Fibroblast of peridontal ligament (primary cell): Measurements from ENCODE around the gene AFF2.

Source experiments
- DNase-seq: peaks from one replicate; pipeline ENCODE4 v3.0.0-alpha.2; 2010; ENCODE audit errors: extremely low read depth

The AFF2 gene

GRCh38 chrX:148582353-148582752 lies 81.9 kb downstream of the AFF2 start:
- no peak for DNase-seq

- peak; percentile 34 for DNase-seq
These were observed 88.4 kb downstream of the AFF2 start for GRCh38 chrX:148588649-148589310.

DNA sequence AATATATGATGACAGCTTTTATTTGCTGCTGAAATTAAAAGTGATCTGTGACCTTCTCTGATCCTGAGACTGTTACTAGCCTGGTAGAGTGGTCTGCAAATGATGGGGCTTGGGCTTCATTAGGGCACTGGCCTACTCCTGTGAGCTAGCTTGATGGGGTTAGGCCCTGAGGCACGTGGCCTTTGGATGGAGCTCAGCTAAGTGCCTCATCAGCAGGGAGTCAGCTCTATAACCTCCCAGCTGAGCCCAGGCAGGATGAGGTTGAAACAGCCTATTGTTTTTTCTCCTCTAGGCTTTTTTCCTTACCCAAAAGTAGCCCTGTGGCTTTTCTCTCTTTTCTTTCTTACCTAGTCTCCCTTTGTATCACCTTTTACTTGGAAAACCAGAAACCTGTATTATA lies 92.2 kb downstream of the AFF2 start:
- no peak for DNase-seq

DNA sequence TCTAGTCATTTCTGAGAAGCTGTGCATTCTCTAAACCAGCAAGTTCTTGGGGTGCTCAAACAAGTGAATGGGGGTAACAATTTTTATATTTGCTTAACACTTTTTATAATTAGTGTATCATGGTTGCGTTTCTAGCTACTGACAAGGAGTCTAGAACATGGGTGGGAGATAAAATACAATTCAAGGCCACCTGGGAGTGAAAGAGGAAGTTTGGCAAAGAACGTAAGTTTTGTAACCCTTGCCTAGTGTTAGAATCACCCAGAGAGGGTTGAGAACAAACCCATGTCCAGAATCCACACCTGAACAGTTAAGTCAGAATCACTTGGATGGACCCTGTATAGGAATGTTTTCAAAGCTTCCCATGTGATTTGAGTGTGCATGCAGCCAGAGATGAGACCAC lies 92.7 kb downstream of the AFF2 start:
- DNase-seq, result no peak

DNA sequence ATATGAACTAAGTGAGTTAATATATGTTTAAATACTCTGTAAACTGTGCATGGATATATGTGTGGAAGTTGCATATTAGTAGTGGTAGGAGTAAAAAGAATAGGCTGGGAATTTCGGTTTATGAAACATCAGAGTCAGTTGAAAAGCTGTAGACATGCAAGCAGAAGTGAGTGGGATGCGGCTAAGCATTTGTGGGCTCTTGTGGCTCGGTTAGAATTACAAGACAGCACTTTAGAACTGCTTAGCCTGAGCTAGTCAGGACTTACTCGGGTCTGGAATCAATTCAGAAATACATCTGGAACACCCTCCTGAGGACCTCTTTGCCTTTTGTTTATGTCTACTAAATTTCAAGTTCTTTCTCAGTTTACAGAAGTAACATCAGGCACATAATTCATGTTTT lies 93.6 kb downstream of the AFF2 start:
- DNase-seq, result peak; percentile 40

DNA sequence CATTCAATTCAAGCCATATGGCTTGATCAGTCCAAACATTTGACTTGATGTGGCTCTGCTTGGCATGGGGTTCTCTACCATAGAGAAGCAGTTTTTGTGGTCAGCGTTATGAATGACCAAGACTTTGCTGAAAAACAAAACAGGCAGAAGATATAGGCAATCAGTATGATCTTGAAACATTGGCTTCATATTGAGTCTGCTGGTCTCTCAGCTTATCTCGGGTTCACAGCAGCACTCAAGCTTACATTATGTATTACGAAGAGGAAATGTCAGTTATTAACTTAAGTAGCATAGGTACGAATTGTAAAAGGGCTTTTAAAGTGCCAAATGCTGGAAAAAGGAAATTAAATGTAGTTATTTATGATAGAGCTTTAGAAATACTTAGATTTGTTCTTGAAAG lies 99.0 kb downstream of the AFF2 start:
- no peak for DNase-seq

GRCh38 chrX:148600131-148600530 lies 99.7 kb downstream of the AFF2 start:
- DNase-seq, result no peak

GRCh38 chrX:148600581-148600980 lies 100.2 kb downstream of the AFF2 start:
- no peak for DNase-seq

DNA sequence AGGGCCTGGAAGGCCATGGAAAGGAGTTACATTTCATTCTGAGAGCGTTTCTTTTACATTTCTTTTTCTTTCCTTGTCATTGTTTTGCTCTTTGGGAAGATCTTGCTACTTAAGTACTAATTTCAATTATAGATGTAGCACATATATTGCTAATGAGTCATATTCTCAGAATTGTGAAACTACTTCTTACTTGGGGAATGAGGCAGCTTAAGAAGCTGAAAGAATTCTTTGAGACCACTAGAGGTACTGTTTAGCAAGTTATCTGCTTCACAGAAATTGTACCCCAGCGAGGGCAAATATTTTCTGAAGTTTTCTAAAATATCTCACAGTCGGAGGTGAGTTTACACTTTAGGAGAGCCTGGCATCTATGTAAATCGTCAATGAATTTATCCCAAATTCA lies 100.6 kb downstream of the AFF2 start:
- DNase-seq, result peak; percentile 11

GRCh38 chrX:148609515-148610327 lies 109.3 kb downstream of the AFF2 start:
- DNase-seq, result no peak

- no peak for DNase-seq
These were observed 109.9 kb downstream of the AFF2 start for GRCh38 chrX:148610328-148610698.

DNA sequence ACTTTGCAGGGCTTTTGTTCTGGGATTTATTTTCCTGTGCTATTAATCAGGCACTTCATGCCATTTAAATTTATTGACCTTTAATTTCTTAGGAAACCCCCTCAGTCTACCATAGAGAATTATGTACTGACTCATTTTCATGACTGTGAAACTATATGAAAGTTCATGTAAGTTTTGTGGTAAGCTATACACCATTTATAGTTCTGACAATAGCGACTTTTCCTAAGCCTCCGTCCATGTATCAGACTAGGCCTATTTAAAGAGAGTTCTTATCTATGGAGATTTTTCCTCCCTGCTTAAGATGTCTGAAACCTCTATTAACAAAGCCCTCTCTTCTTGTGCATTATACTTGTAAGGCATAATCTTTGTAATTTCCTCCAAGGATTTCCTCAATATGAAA lies 111.6 kb downstream of the AFF2 start:
- no peak for DNase-seq

- no peak for DNase-seq
These were observed 112.0 kb downstream of the AFF2 start for GRCh38 chrX:148612431-148612830.

DNA sequence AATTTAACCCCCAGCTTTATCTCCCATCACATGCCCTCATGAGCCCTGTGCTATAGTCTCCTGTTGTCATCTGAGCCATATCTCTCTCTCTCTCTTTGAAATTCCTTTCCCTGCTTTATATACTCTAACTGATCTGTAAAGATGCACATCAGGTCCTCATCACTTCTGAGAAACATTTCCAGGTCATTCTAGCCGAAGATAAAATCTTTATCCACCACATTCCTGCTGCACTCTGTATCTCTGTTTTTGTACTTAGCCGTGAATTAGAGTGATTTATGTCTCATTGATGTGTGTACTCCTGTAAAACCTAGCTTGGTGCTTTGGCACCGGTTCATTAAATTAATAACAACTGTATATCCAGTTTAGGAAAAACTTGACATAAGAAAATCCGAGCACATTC lies 113.2 kb downstream of the AFF2 start:
- no peak for DNase-seq

DNA sequence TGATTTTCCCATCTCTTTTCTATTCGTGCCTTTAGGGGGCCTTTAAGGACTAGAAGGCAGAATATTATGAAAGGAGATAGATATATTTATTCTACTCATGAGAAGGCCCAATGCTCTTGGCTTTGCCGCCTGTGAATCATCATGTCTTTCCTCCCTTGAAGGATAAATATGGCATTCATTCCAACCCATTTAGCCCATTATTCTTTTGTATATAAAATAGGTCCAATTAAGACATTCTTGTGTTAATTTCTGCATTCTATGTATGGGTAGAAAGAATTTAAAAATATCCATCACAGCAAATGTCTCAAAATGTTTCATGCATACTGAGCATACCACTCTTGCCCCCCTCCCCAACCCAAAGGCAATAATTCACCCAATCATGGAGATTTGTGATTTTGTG lies 115.1 kb downstream of the AFF2 start:
- no peak for DNase-seq

DNA sequence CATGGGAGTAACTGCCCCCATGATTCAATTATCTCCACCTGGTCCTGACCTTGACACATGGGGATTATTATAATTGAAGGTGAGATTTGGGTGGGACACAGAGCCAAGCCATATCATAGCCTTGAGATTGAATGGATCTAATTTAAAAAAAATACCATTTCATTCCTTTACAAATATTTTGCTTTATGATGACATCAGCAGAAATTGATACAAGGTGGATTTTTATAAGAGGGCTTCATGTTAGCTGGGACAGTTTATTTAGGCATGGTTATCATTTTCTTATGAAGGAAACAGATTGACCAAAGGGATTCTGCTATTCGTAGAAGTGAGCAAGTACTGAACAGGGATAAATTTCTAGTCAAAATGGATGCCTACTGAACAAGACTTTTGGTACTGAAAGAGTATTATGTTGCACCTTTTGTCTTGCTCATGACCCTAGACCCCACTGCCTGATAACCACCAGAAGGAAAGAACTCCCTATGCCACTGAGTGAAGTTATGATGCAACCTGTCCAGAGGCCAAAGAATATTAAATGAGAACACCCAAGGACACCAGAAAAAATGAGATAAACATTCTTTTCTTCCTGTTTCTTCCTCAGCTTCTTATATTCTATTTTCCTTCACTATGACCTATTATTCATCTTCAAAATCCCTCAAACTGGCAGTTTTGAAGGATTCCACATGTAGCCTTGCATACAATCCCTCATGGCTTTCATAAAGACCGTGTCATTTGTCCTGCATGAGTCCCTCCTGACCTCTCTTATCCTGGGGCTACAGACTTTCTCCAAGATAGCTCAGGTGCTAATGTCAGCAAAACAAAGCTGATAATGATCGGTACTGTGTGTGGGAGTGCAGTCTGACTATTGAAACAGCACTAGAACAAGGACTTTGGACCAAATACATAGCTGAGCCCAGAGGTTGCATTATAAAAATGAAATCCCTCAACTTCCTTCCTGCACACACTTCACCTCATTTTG lies 118.3 kb downstream of the AFF2 start:
- no peak for DNase-seq

DNA sequence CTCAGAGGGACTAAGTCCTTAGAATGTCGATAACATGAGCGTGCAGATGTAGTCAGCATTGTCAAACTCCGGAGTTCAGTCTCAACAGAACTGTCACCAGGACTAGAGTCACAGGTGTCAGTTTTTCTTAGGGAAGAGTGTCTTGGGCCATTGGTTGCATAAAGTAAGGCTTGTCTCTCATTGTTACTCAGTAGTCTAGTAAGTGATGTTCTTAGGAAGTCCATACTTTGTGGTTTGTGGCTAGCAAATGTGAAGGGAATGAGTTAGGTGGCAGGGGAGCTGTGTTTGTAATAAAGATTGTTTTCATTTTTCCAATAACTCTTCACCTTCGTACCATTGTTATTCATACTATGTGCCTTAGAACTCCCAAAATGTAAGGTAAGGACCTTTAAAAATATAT lies 119.6 kb downstream of the AFF2 start:
- no peak for DNase-seq

GRCh38 chrX:148624951-148625474 lies 124.6 kb downstream of the AFF2 start:
- no peak for DNase-seq

DNA sequence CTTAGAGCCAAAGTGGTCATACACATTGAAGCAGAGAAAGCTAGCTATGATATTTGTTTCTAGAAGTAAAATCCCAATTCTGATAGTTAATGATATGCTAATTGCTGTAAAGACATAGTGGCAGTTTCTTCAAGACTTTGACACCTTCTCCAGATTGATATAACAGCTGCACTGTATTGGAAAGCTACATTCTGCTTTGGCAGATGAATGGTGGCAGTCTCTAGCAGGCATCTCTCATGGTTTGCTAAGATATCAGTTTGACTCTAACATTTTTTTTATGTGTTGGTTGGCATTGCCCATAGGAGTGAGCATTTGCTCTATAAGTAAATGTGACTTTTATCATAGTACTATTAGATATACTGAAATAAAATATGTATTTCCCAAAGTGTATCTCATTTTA lies 128.2 kb downstream of the AFF2 start:
- no peak for DNase-seq

DNA sequence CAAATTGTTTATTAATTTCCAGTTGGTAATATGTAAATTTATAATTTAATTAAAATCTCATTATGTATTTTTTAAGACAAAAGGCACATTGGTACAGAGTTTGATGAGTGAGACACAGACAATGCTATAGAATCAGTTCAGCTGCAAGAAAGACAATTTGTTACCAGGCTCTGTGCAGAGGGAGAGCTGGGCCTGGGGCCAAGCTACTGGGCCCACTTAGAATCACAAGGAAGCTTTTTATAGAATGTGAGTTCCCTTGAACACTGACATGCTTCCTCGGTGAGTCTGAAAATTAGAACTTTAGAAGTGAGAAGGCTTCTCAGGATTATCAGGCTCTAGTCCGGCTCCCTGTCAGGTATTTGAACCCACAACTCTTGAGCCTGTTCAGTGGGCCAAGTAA lies 129.0 kb downstream of the AFF2 start:
- DNase-seq, result no peak

- no peak for DNase-seq
These were observed 132.0 kb downstream of the AFF2 start for GRCh38 chrX:148632444-148632843.

DNA sequence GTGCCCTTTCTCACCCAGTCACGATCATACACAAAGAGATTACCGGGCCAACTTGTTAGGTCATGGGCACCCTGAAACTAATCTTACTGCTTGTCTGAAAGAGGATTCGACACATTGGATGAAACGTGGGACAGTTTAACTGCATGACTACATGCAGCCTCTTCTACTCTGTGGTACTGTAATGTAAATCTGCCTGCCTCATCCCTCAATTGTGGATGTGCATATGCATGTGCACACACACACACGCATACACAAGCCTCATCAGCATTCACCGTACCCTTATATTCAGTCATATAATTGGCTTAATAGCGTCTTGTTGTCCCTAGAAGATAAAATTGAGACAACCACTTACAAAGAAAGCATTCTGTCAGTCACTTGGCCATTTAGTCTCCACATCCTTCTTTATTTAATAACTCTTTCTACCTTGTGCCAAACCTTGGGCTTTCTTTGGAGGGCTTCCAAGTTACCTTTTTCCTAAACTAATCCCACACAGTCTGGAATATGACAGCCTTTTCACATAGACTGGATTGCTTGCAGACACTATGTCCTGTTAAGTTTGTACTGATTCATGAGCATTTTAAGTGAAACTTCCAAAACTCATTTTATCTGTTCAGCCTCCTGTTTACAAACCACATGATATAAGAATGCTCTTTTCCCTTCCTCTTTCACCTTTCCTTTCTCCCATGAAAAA lies 132.9 kb downstream of the AFF2 start:
- no peak for DNase-seq
